HepG2 (cell line): ENCODE measurements around the gene ZMYND8. TPM values are rescaled to one million over a fixed set of nuclear protein-coding genes. Genes with fewer than 3 reads are reported as not detected.
A peak's percentile ranks its signal among the peaks of the same experiment; 100 is the strongest.

Source experiments
- AHR ChIP-seq: IDR thresholded peaks from 2 replicates; pipeline ENCODE4 v1.6.1; 2018; ENCODE audit warnings: missing genetic modification reagents, missing compliant biosample characterization
- BCL6 ChIP-seq: IDR thresholded peaks from 2 replicates; pipeline ENCODE4 v1.6.1; 2016; ENCODE audit warnings: missing genetic modification reagents, missing compliant biosample characterization
- GLI4 ChIP-seq: sonication (generic); formaldehyde crosslinking; IDR thresholded peaks from 2 replicates; pipeline ENCODE4 v1.5.1; 2020; ENCODE audit warnings: missing genetic modification reagents, mild to moderate bottlenecking, moderate library complexity, borderline replicate concordance
- IKZF1 ChIP-seq: fragments of 450-650 bp; IDR thresholded peaks from 2 replicates; pipeline ENCODE4 v1.7.1; 2016
- POLR2AphosphoS5 ChIP-seq: IDR thresholded peaks from 2 replicates; pipeline ENCODE4 v1.6.1; 2012; ENCODE audit warnings: low read depth, low read length
- RBM22 ChIP-seq: fragments of 200-400 bp; formaldehyde crosslinking; optimal IDR thresholded peaks from 2 replicates; pipeline ENCODE3; 2017; ENCODE audit warnings: mild to moderate bottlenecking, low read length, moderate library complexity
- RFX1 ChIP-seq: fragments of 450-650 bp; IDR thresholded peaks from 2 replicates; pipeline ENCODE4 v1.6.1; 2017
- SKI ChIP-seq: fragments of 450-650 bp; IDR thresholded peaks from one replicate; pipeline ENCODE4 v1.6.1; 2018; ENCODE audit warnings: mild to moderate bottlenecking; ENCODE audit not compliant: partially characterized antibody
- SRF ChIP-seq: IDR thresholded peaks from 2 replicates; pipeline ENCODE4 v1.6.1; 2011; ENCODE audit warnings: mild to moderate bottlenecking, low read depth, low read length, moderate library complexity
- ZBTB7A ChIP-seq: sonication (generic); formaldehyde crosslinking; IDR thresholded peaks from 2 replicates; pipeline ENCODE4 v1.8.0; 2022; ENCODE audit warnings: mild to moderate bottlenecking, missing genetic modification reagents
- ZFP82 ChIP-seq: sonication (generic); formaldehyde crosslinking; IDR thresholded peaks from 2 replicates; pipeline ENCODE4 v1.5.1; 2020; ENCODE audit warnings: mild to moderate bottlenecking, missing genetic modification reagents, borderline replicate concordance
- ZFYVE20 ChIP-seq: sonication (generic); formaldehyde crosslinking; IDR thresholded peaks from 2 replicates; pipeline ENCODE4 v1.8.0; 2023; ENCODE audit warnings: low read depth, mild to moderate bottlenecking, moderate library complexity, missing genetic modification reagents, borderline replicate concordance
- ZNF451 ChIP-seq: sonication (generic); formaldehyde crosslinking; IDR thresholded peaks from 2 replicates; pipeline ENCODE4 v1.5.0; 2020; ENCODE audit warnings: mild to moderate bottlenecking, missing genetic modification reagents
- polyA plus RNA-seq, 8 experiments: library from polyadenylated mRNA; depleted of rRNA in 3 of 8; stranded (reverse) in 7 of 8; unstranded in 1 of 8; fragments of >200 nt; fragmentation: Illumina TruSeq in 4 of 8; extraction: Trizol in 4 of 8; gene quantifications; 2 replicates each; pipeline versions ENCODE4 v1.2.1 to v1.2.3, GENCODE V29; 2011 to 2016; ENCODE audit warnings: low read depth in 4 of 8, missing spikeins in 1 of 8, mixed read lengths in 1 of 8; ENCODE audit not compliant: insufficient read depth in 1 of 8
- total RNA-seq, 5 experiments: library from RNA; depleted of rRNA; stranded (reverse); fragments of >200 nt; fragmentation: Illumina TruSeq; extraction: Trizol; gene quantifications; 2 replicates each; pipeline ENCODE4 v1.2.3, GENCODE V29; 2016; ENCODE audit warnings: low read depth in 1 of 5
- TF ChIP-seq, protein P1 (sequence below): sonication (generic); formaldehyde crosslinking; conservative IDR thresholded peaks from 2 replicates; pipeline ENCODE4 v1.4.0; 2020; ENCODE audit warnings: missing genetic modification reagents
- TF ChIP-seq, protein P2 (sequence below): sonication (generic); formaldehyde crosslinking; IDR thresholded peaks from 2 replicates; pipeline ENCODE4 v1.4.0; 2020; ENCODE audit warnings: mild to moderate bottlenecking, missing genetic modification reagents, borderline replicate concordance
- TF ChIP-seq, protein P3 (sequence below): sonication (generic); formaldehyde crosslinking; IDR thresholded peaks from 2 replicates; pipeline ENCODE4 v1.4.0; 2020; ENCODE audit warnings: mild to moderate bottlenecking, missing genetic modification reagents
- TF ChIP-seq, protein P4 (sequence below): sonication (generic); formaldehyde crosslinking; IDR thresholded peaks from 2 replicates; pipeline ENCODE4 v1.8.0; 2022; ENCODE audit warnings: missing genetic modification reagents, mild to moderate bottlenecking, inconsistent platforms, borderline replicate concordance
- TF ChIP-seq, protein P5 (sequence below): sonication (generic); formaldehyde crosslinking; IDR thresholded peaks from 2 replicates; pipeline ENCODE4 v1.5.0; 2020; ENCODE audit warnings: mild to moderate bottlenecking, low read depth, missing genetic modification reagents, borderline replicate concordance
- TF ChIP-seq, protein P6 (sequence below): sonication (generic); IDR thresholded peaks from 2 replicates; pipeline ENCODE4 v1.6.1; 2016; ENCODE audit warnings: low read depth, borderline replicate concordance
- TF ChIP-seq, protein P7 (sequence below): sonication (generic); formaldehyde crosslinking; IDR thresholded peaks from 2 replicates; pipeline ENCODE4 v1.5.0; 2020; ENCODE audit warnings: mild to moderate bottlenecking, missing genetic modification reagents, borderline replicate concordance

ZMYND8 gene
- total and polyA plus RNA-seq, 2 of the 13 experiments (the other 11 are each of a cell fraction or from before 2014, with no cell fraction given): 53.9 to 84.7 TPM

DNA sequence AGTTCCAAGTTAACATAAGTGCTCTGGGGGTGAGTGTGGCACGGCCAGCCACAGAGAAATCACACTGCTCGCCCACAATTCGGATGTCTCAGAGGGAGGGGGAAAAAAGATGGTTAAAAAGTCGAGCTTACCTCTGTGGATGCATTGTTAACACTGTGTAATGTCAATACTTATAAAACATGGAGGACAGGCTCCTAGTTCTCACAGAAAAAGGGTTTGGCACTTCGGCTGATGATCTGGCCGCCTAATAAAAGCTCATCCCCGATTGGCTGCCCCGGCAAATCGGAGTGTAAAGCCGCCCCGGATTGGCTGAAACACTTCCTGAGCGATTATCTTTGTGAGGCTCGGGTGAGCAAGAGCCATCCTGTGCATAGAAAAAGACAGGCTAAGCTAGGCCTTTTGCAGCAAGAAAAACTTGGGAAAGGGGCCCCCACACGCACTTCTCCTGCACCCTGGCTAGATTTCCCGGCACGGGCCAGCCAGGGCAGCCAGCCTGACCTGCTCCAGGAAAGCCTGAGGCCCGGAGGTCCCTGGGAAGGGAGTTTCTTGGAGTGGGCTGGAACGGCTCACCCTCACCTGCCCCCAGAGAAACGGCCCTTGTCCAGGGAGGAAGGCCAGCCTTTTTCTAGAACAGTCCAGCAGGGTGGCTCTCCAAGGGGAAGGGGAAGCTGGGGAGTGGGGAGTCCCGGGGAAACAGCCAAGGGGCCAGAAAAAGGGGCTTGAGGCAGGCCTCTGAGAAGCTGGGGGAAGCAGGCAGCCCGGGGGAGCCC, at the start of gene ZMYND8 (continued):
- TF ChIP-seq, protein P1, sequence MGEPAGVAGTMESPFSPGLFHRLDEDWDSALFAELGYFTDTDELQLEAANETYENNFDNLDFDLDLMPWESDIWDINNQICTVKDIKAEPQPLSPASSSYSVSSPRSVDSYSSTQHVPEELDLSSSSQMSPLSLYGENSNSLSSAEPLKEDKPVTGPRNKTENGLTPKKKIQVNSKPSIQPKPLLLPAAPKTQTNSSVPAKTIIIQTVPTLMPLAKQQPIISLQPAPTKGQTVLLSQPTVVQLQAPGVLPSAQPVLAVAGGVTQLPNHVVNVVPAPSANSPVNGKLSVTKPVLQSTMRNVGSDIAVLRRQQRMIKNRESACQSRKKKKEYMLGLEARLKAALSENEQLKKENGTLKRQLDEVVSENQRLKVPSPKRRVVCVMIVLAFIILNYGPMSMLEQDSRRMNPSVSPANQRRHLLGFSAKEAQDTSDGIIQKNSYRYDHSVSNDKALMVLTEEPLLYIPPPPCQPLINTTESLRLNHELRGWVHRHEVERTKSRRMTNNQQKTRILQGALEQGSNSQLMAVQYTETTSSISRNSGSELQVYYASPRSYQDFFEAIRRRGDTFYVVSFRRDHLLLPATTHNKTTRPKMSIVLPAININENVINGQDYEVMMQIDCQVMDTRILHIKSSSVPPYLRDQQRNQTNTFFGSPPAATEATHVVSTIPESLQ (CRISPR knock-in tag): peak; percentile 74; the same call in 1 of the 2 replicates
- TF ChIP-seq SKI (peak; percentile 17), RBM22 (no peak), GLI4 (CRISPR knock-in tag) (no peak), ZFP82 (CRISPR knock-in tag) (no peak), SRF (0 out of 2 replicates have a peak, but pooled peaks have one; percentile 6), ZBTB7A (CRISPR knock-in tag) (no peak), RFX1 (no peak), ZNF451 (CRISPR knock-in tag) (no peak), BCL6 (0 out of 2 replicates have a peak, but pooled peaks have one; percentile 8), POLR2AphosphoS5 (peak; percentile 90), AHR (CRISPR knock-in tag) (no peak; the same call in 1 of the 2 replicates), ZFYVE20 (CRISPR knock-in tag) (no peak), IKZF1 (no peak)
- TF ChIP-seq, protein P2, sequence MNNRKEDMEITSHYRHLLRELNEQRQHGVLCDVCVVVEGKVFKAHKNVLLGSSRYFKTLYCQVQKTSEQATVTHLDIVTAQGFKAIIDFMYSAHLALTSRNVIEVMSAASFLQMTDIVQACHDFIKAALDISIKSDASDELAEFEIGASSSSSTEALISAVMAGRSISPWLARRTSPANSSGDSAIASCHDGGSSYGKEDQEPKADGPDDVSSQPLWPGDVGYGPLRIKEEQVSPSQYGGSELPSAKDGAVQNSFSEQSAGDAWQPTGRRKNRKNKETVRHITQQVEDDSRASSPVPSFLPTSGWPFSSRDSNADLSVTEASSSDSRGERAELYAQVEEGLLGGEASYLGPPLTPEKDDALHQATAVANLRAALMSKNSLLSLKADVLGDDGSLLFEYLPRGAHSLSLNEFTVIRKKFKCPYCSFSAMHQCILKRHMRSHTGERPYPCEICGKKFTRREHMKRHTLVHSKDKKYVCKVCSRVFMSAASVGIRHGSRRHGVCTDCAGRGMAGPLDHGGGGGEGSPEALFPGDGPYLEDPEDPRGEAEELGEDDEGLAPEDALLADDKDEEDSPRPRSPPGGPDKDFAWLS: no peak
- TF ChIP-seq, protein P3, sequence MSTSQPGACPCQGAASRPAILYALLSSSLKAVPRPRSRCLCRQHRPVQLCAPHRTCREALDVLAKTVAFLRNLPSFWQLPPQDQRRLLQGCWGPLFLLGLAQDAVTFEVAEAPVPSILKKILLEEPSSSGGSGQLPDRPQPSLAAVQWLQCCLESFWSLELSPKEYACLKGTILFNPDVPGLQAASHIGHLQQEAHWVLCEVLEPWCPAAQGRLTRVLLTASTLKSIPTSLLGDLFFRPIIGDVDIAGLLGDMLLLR (CRISPR knock-in tag): no peak
- TF ChIP-seq, protein P4, sequence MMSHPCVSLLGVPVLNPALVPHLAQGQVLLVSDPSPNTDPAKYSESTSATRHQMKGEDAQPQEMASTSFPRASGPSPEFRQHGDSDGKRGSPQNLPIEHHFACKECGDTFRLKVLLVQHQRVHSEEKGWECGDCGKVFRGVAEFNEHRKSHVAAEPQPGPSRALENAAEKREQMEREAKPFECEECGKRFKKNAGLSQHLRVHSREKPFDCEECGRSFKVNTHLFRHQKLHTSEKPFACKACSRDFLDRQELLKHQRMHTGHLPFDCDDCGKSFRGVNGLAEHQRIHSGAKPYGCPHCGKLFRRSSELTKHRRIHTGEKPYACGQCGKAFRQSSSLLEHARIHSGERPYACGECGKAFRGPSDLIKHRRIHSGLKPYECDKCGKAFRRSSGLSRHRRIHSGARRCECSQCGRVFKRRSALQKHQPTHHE (CRISPR knock-in tag): no peak
- TF ChIP-seq, protein P5, sequence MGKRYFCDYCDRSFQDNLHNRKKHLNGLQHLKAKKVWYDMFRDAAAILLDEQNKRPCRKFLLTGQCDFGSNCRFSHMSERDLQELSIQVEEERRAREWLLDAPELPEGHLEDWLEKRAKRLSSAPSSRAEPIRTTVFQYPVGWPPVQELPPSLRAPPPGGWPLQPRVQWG (CRISPR knock-in tag): no peak
- TF ChIP-seq, protein P6, sequence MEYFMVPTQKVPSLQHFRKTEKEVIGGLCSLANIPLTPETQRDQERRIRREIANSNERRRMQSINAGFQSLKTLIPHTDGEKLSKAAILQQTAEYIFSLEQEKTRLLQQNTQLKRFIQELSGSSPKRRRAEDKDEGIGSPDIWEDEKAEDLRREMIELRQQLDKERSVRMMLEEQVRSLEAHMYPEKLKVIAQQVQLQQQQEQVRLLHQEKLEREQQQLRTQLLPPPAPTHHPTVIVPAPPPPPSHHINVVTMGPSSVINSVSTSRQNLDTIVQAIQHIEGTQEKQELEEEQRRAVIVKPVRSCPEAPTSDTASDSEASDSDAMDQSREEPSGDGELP: peak; percentile 60; the same call in 1 of the 2 replicates
- TF ChIP-seq, protein P7, sequence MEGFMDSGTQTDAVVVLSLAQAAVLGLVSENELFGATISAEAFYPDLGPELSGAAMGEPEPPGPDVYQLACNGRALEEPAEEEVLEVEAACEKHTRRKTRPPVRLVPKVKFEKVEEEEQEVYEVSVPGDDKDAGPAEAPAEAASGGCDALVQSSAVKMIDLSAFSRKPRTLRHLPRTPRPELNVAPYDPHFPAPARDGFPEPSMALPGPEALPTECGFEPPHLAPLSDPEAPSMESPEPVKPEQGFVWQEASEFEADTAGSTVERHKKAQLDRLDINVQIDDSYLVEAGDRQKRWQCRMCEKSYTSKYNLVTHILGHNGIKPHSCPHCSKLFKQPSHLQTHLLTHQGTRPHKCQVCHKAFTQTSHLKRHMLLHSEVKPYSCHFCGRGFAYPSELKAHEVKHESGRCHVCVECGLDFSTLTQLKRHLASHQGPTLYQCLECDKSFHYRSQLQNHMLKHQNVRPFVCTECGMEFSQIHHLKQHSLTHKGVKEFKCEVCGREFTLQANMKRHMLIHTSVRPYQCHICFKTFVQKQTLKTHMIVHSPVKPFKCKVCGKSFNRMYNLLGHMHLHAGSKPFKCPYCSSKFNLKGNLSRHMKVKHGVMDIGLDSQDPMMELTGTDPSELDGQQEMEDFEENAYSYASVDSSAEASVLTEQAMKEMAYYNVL (CRISPR knock-in tag): 0 out of 2 replicates have a peak, but pooled peaks have one; percentile 64
